ENCODE data around the gene CSF2. TPM values are rescaled to one million over a fixed set of nuclear protein-coding genes. Genes with fewer than 3 reads are reported as not detected.
"Not testable (repeated sequence)": the region's sequence is repeated elsewhere in the genome, so short reads cannot be mapped to it uniquely, and the experiment has no call there.

CSF2 gene
- total RNA-seq, 1 donor from 2014 or later, result not detected

DNA sequence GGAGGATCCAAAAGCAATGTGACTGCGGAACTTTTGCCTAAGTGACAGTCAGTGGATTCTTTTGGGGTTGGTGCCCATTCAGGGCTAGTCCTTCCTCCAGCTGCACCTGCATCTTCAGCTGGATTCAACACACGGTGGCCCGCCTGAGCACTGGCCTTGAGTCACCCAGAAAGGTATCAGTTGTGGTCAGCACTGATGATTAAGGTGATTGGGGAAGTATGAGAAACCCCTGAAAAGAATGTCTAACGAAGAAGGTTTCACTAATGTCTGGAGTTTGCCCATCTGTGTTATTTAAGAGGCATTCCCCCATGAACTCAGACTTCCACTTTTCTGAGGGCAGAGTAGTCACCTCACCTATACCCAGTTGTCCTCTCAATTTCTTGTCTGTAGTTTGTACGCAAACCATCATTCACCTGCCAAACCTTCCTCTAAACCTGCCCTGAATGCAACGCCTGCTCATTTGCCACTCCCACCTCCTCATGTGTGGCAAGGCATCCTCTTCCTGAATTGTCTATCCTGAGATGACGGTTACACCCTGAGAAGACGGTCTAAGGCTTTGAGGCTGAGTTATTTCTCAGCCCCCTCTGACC lies 27.2 kb downstream of the CSF2 start:
- ATAC-seq, result no peak
- DNase-seq (ENCODE audit: low spot score), result no peak
- intact Hi-C loops (cut with DNase I), result no loop called here

DNA sequence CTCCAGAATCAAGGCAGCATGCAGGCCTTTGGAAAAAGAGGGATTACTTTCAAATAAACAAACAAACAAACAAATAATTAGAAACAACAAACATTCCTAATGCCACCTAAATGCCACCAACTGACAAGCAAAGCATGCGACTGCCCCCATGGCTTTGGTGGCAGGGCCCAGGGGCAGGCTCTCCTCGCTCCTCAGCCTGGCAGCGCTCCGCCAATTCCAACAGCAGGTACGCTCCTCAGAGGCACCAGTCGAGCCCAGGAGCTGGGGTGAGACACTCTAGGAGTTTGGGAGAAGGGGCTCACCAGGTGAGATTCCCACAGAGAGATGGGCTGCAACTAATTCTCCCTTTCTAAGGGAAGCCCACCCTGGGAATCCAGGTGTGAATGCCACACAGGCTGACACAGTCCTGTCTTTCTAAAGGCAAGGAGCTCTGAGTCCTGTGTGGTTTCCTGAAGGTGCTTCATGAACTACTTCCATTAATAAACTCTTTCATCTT lies 27.8 kb downstream of the CSF2 start:
- DNase-seq (ENCODE audit: low spot score), result no peak
- intact Hi-C loops (cut with DNase I), result no loop called here
- no peak for ATAC-seq

DNA sequence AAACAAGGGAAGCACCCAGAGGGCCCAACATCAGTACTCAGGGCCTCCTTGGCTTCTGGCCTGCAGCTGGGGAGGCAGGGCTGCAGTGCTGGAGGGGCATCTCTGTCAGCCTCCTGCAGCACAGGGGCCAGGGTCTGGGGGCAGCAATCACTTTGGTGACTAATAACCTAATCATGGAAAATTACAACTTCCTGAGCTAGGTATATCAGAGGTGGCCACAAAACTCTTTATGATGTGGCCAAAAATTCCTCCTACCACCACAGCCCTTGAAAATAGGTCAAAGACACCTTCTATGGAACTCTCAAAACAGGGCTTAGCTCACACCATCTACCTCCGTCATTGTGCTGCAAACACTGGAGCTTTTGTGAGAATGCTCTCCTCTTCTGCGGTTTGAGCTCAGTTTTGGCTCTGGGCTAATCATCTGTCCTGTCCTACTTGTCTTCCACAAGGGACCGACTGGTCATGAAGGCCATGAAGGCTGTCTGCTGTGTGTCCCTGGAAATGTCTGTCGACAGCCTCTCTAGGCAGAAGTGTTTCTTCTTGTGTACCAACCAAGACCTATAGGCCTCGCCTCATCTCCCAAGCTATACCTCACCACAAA lies 28.6 kb downstream of the CSF2 start:
- intact Hi-C loops (cut with DNase I), result no loop called here
- ATAC-seq (peak; percentile 11), DNase-seq (ENCODE audit: low spot score) (no peak)

DNA sequence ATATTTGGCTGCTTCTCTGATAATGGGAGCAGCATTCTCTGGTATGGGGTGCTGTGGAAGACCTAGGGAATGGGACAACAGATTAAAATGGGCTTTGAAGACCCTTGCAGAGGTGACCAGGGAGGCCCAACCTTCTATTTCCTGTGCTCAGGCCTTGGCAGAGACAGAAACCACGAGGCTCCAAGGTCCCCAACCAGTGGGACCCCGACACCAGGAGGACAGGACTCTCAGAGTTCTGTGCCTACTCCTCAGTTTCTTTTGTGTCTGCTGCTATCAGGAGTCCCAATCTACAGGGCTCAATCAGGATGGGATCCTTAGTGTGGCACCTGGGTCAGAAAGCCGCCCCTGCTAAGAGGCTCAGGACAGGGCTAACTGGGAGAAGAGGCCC lies 29.3 kb downstream of the CSF2 start:
- DNase-seq (ENCODE audit: low spot score), result no peak
- intact Hi-C loops (cut with DNase I), result no loop called here
- no peak for ATAC-seq

DNA sequence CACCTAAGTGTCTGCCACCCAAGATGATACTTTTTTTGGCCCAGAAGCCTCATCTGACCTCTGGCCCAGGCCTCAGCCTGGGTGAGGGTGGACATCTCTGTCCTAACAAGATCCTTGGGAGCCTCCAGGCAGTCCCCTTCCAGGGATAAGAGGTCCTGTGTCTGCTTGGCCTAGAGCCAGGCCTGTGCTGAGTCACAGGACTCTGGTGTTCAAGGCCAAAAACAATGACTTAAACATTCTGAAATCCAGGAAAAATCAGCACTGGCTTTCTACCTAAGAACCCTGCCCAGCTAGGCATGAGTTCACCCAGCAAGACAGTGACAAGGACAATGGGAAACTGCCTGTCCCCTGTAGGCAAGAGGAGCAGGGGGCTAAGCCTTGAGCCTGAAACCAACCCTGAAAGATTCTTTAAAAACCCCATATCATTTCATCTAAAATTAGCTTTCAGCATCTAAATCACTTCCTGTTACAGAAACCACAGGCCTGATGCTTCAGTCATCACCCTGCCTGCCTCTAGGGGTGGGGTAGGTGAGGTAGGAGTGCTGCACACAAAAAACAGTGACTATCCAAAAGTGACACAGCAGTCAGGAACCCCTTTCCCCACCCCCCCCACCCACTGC lies 29.9 kb downstream of the CSF2 start:
- ATAC-seq, result peak; percentile 82
- DNase-seq (ENCODE audit: low spot score), result peak; percentile 79
- intact Hi-C loops (cut with DNase I), result no loop called here

DNA sequence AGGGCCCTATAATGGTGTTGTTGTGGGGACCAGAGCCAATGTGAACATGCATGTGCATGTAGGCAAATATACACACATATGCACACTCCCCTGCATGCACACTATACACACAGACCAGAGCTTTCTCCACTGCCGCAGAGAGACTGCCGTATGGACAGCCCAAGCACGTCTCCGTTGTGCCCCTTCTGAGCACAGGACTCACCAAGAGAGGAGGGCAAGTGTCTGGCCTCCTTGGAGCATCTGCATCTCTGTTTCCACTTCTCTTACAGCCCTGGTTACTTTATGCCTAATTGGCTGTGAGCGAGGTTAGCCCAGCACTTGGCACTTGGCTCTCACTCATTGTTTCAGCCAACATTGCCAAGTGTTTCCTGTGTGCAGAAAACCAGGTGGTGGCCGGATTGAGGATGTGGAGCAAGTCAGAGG lies 30.4 kb downstream of the CSF2 start:
- DNase-seq (ENCODE audit: low spot score) (no peak), ATAC-seq (no peak)
- intact Hi-C loops (cut with DNase I), result no loop called here

DNA sequence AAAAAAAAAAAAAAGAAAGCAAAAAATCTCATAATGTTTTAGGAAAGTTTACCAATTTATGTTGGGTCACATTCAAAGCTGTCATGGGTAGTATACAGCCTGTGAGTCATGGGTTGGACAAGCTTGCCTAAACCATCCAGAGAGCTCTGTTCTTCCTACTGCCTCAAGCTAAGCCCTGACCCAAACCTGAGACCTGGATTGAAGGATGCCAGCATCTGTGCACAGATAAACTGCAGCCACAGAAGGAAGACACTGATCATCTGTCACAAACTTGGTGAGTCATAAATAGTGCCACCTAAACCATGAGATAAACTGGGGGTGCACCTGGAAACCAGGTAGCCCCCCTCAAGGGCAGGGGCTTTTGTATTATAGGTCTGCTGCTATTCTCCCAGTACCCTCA lies 31.0 kb downstream of the CSF2 start:
- ATAC-seq (no peak), DNase-seq (ENCODE audit: low spot score) (no peak)
- intact Hi-C loops (cut with DNase I), result no loop called here

DNA sequence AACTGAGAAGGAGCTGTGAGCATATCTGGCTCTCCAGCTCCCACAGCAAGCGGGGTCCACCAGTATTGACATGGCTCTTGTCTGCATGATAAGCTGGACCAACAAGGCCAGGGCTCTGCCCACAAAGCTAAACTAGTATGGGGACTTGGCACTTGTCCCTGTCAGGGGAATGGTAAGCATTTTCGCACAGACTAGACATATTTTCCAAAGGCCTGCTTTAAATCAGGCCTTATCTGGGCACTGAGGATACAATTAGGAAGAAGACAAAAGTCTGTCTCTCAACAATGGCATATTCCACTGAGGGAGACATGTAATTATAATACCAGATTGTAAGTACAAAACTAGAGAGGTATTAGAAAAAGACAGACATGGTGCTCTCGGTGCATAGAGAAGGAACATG lies 32.1 kb downstream of the CSF2 start:
- ATAC-seq, result no peak
- no peak for DNase-seq (ENCODE audit: low spot score)
- intact Hi-C loops (cut with DNase I), result no loop called here

DNA sequence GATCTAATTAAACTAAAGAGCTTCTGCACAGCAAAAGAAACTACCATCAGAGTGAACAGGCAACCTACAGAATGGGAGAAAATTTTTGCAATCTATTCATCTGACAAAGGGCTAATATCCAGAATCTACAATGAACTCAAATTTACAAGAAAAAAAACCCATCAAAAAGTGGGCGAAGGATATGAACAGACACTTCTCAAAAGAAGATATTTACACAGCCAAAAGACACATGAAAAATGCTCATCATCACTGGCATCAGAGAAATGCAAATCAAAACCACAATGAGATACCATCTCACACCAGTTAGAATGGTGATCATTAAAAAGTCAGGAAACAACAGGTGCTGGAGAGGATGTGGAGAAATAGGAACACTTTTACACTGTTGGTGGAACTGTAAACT lies 34.9 kb downstream of the CSF2 start:
- ATAC-seq; DNase-seq (ENCODE audit: low spot score); intact Hi-C loops (cut with DNase I): not testable (repeated sequence)

DNA sequence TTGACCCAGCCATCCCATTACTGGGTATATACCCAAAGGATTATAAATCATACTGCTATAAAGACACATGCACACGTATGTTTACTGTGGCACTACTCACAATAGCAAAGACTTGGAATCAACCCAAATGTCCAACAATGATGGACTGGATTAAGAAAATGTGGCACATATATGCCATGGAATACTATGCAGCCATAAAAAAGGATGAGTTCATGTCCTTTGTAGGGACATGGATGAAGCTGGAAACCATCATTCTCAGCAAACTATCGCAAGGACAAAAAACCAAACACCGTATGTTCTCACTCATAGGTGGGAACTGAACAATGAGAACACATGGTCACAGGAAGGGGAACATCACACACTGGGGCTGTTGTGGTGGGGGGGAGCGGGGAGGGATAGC lies 35.4 kb downstream of the CSF2 start:
- ATAC-seq; intact Hi-C loops (cut with DNase I); DNase-seq (ENCODE audit: low spot score): not testable (repeated sequence)

DNA sequence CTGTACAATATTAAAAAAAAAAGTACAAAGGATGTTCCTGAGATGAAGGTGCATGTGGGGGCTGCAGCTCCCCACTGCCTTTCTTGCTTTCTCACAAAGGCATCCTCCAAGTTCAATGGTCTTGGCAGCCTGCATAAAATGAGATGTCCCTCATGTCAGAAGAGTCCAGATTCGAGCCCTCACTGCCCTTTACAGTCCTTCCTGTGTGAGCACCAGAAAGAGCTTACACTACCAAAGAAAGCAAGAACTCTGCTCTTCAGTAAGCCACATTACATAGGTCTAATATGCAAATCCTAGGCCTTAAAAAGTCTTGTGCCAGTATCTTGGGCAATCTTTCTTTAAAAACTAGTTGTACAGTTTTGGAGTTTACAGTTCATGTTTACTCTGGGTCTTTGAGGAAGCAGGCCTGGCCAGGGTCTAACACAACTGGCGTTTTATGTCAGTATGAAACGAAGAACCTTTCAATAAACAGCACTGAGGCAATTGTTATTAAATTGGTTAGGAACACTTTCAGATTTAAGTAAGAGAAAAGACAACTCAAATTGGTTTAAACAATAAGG lies 36.0 kb downstream of the CSF2 start:
- ATAC-seq, result no peak
- intact Hi-C loops (cut with DNase I), result no loop called here
- no peak for DNase-seq (ENCODE audit: low spot score)

DNA sequence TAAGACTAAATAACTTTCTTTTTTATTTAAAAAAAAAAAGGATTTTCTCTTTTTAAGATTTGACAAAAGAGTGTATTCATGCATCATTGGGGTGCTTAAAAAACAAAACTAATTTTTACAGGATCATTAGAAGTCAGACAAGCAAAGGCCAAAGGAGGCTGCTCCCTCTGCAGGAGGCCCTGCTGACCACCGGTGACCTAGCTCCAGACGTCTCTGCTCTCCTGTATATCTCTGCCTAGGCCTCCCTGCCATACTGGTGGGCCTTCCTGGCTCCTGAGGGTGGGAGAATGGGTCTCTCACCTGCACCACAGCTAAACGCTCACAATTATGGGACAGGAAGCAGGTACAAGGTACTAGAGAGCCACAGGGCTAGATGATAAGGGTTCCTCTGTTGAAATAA lies 36.6 kb downstream of the CSF2 start:
- DNase-seq (ENCODE audit: low spot score) (no peak), ATAC-seq (no peak)
- intact Hi-C loops (cut with DNase I), result no loop called here

DNA sequence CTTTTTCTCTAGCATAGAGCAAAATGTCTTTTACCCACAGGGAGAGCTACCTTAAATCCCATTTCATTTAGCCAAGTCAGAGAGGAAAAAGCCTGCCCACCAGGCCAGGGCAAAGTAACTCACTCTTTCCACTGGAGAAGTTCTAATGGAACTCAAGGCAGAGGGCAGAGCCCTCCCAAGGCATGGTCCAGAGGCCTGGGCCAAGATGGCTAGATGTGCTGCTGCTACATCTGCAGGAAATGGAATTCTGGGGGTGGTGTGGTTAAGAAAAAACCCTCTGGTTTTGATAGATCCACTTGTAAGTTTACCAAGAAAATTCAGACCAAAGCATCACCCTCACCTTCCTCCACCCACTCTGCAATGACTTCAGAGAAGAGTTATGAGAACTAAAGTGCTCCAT lies 37.3 kb downstream of the CSF2 start:
- no peak for ATAC-seq
- intact Hi-C loops (cut with DNase I), result no loop called here
- DNase-seq (ENCODE audit: low spot score), result no peak

DNA sequence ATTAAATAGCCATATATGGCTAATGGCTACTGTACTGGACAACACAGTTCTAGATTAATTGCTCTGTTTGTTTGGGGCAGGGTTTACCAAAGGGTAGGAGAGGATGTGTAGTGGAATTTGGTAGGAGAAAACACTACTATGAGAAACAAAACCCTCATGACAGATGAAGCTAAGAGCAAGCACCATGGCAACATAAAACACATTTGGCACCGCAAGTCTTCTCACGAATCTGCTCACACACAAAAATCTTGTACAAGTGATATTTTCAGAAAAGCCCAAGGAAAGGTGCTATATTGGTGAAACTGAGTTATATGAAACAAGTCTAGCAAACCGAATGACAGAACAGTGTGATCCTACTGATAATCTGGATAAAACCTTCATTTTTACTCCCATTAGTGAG lies 38.5 kb downstream of the CSF2 start:
- DNase-seq (ENCODE audit: low spot score) (no peak), ATAC-seq (no peak)
- intact Hi-C loops (cut with DNase I), result no loop called here

DNA sequence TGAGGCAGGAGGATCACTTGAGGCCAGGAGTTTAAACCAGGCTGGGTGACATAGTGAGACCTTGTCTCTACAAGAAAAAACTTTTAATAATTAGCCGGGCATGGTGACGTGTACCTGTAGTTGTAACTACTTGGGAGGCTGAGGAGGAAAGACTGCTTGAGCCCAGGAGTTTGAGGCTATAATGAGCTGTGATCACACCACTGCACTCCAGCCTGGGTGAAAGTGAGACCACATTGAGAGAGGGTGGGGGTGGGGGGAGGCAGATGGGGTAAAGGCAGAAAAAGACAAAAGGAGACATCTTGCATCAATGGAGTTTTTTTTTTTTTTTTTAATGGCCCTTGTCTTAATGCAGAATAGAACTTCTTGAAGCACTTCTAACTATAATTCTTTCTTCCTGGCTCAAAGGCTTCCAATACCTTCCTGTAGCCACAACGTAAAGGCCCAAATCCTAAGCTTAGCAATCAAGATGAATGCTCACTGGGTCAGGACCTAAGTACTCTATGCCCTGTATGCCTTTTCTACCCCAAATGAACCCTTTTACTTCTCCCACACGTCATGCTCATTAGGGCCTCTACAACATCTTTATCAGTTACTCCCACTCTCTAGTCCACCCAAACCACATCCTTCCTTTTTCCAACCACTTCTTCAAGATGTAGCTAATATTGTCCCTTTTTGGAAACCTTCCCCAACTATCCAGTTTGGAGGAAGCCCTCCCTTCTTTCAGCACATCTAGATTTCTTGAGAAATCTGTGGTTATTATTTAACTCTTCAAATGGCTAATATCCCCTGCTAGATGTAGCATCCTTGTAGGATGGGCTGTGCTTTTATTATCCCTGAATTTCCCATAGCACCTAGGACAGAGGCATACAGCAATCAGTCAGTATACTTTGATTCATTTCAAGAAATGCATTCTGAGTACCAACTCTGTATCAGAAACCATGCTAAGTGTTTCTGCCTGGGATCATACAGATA lies 40.8 kb downstream of the CSF2 start:
- intact Hi-C loops (cut with DNase I), result no loop called here
- ATAC-seq (no peak), DNase-seq (ENCODE audit: low spot score) (no peak)

DNA sequence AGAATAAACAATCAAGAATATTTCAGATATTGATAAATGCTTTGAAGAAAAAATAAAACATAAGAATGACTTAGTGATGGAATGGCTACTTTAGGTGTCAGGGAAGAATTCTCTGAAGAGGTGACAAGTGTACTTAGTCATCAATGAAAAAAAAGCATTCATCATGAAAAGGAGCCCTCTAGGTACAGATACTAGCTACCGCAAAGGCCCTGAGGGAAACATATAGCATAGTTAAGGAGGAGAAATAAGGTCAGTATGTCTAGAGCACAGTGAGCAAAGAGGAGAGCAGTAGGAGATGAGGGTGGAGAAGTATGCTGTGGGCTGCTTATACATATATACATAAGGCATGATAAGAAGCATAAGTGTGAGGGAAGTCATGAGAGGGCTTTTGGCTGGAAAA lies 41.8 kb downstream of the CSF2 start:
- DNase-seq (ENCODE audit: low spot score), result no peak
- ATAC-seq, result no peak
- intact Hi-C loops (cut with DNase I), result no loop called here

DNA sequence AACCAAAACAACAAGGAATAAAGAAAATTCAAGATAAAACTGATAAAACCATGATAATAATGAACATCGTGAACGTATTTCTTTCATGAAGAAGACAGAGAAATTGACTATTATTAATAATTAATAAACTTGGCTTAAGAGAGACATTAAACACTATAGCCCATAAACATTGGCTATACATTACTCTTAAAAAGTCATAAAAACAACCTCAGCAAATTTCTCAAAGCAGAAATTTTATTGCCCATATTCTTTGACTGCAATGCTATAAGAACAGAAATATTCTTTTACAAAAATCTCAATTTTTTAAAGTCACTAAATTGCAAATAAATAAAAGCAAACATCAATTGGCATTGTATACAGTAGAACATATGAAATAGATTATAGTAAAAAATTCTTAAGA lies 42.5 kb downstream of the CSF2 start:
- intact Hi-C loops (cut with DNase I), result no loop called here
- DNase-seq (ENCODE audit: low spot score) (no peak), ATAC-seq (no peak)

DNA sequence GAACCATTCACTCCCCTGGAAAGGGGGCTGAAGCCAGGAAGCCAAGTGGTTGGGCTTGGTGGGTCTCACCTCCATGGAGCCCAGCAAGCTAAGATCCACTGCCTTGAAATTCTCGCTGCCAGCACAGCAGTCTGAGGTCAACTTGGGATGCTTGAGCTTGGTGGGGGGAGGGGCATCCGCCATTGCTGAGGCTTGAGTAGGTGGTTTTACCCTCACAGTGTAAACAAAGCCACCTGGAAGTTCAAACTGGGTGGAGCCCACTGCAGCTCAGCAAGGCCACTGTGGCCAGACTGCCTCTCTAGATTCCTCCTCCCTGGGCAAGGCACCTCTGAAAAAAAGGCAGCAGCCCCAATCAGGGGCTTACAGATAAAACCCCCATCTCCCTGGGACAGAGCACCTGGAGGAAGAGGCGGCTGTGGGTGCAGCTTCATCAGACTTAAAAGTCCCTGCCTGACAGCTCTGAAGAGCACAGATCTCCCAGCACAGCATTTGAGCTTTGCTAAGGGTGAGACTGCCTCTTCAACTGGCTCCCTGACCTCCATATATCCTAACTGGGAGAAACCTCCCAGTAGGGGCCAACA lies 43.4 kb downstream of the CSF2 start:
- intact Hi-C loops (cut with DNase I); ATAC-seq: not testable (repeated sequence)

DNA sequence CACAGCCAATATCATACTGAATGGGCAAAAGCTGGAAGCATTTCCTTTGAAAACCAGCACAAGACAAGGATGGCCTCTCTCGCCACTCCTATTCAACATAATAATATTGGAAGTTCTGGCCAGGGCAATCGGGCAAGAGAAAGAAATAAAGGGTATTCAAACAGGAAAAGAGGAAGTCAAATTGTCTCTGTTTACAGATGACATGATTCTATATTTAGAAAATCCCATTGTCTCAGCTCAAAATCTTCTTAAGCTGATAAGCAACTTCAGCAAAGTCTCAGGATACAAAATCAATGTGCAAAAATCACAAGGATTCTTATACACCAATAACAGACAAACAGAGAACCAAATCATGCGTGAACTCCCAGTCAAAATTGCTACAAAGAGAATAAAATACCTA lies 47.1 kb downstream of the CSF2 start:
- DNase-seq (ENCODE audit: low spot score); intact Hi-C loops (cut with DNase I); ATAC-seq: not testable (repeated sequence)

More for the DNA sequence above, 43.4 kb downstream of the CSF2 start:
- DNase-seq (ENCODE audit: low spot score), result not testable (repeated sequence)
